BLaER1 treated with 17β-estradiol and CSF1 and Interleukin-3, amounts not matched to agents 10 nM and 100 nM (cell line): ENCODE measurements around the gene GALNT2.
A peak's percentile ranks its signal among the peaks of the same experiment; 100 is the strongest.

ENCODE experiments used
- H3K27ac ChIP-seq, 11 experiments: shearing (Covaris generic); formaldehyde crosslinking; 2 replicates each; pipeline ENCODE4 v1.8.1; 2022
- H3K27me3 ChIP-seq, 11 experiments: shearing (Covaris generic); formaldehyde crosslinking; 2 replicates each; pipeline ENCODE4 v1.8.1; 2022
- H3K36me3 ChIP-seq, 11 experiments: shearing (Covaris generic); formaldehyde crosslinking; 2 replicates each; pipeline ENCODE4 v1.8.1; 2022
- H3K4me1 ChIP-seq, 10 experiments: shearing (Covaris generic); formaldehyde crosslinking; 2 replicates each; pipeline ENCODE4 v1.8.1; 2022
- H3K4me2 ChIP-seq, 11 experiments: shearing (Covaris generic); formaldehyde crosslinking; 2 replicates each; pipeline ENCODE4 v1.8.1; 2022
- H3K4me3 ChIP-seq, 10 experiments: shearing (Covaris generic); formaldehyde crosslinking; 2 replicates each; pipeline ENCODE4 v1.8.1; 2022
- H3K9ac ChIP-seq, 11 experiments: shearing (Covaris generic); formaldehyde crosslinking; 2 replicates each; pipeline ENCODE4 v1.8.1; 2022
- H3K9me3 ChIP-seq, 11 experiments: shearing (Covaris generic); formaldehyde crosslinking; replicated peaks in 1 of 11; 2 replicates each; pipeline ENCODE4 v1.8.1; 2022
- H4K20me1 ChIP-seq, 11 experiments: shearing (Covaris generic); formaldehyde crosslinking; 2 replicates each; pipeline ENCODE4 v1.8.1; 2022
- Cebpa-rat ChIP-seq, 11 experiments: shearing (Covaris generic); IDR thresholded peaks; 2 replicates each; pipeline ENCODE4 v1.8.1; 2022

GALNT2 gene

DNA sequence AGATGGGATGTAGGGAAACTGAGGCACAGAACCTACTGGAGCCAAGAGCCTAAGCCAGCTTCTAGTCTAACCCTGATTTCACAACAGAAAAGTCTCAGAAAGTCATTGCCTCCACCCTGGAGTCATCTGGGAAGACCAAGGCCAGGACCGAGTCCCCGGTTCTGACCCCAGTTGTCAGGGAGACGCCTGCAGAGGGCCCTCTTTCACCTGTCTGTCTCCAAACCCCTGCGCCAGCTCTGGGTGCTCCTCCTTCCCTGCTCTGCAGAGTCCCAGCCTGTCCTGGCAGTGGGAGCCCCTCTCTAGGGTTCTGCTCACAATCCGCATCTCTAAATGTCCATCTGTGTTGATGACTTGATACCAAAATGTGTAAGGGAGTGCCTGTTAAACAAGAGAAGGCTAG lies 209.4 kb downstream of the GALNT2 start:
- Histone ChIP-seq H3K4me2 (peak overlapping the region in 9 of 11 experiments; percentile 16 to 95 (median 89); a peak in 17 of 22 replicates), H3K4me3 (no peak overlapping the region), H3K27me3 (peaks cover 0 to 11% (median 0%) of the 10 kb centered on the region in 11 experiments; a peak in 1 of 22 replicates), H3K27ac (peak overlapping the region in 2 of 11 experiments; percentile 15 to 27; a peak in 2 of 22 replicates), H3K9me3 (no peaks in the 10 kb centered on the region), H4K20me1 (peaks cover 0 to 55% (median 15%) of the 10 kb centered on the region in 11 experiments; a peak in 14 of 22 replicates), H3K9ac (no peak overlapping the region), H3K4me1 (peaks cover 40 to 86% (median 85%) of the 10 kb centered on the region in 10 experiments), H3K36me3 (peaks cover 11 to 68% (median 39%) of the 10 kb centered on the region in 11 experiments; a peak in 20 of 22 replicates)
- TF ChIP-seq Cebpa-rat (IDR thresholded peaks at IDR 0.05) = no peak

DNA sequence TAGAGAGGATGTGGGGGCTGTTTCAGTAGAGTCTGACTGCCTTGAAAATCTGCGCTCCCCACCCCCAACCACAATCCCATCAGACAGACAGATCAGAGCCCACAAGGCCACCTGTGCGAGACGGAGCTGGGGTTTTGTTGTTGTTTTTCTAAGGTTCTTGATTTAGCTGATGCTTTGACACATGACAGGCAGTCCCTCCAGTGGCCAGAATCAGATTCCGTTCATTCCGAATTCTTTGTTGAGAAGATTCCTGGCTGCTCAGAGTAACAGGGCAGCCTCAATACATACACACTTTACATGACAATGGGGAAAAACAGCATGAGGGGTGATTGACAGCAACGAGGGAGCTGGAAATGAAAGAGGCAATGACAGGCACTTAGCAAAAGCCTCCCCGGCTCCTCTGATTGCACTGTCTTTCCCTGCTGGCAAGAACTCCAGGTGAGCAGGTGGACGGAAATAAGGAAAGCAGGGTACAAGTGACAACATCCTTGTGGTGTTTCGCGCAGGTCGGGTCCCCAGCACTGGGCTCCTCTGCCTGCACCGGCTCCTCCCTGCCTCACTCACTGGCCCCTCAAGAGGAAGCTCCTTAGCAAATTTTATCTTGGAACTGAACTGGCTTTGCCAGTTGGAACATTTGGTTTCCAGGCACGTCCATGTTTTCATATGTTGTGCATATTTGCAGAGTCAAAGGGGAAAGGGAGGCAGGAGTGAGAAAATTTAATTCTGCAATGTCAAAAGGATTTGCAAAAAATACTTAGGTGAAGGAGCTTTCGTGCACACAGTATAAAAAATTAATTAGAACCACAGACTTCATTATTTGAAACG lies 210.4 kb downstream of the GALNT2 start:
- Histone ChIP-seq H3K27ac (peak overlapping the region in 1 of 11 experiments; percentile 35; a peak in 1 of 22 replicates), H3K4me1 (peaks cover 44 to 86% (median 86%) of the 10 kb centered on the region in 10 experiments), H3K4me2 (peak overlapping the region; percentile 16 to 95 (median 89); a peak in 20 of 22 replicates)

DNA sequence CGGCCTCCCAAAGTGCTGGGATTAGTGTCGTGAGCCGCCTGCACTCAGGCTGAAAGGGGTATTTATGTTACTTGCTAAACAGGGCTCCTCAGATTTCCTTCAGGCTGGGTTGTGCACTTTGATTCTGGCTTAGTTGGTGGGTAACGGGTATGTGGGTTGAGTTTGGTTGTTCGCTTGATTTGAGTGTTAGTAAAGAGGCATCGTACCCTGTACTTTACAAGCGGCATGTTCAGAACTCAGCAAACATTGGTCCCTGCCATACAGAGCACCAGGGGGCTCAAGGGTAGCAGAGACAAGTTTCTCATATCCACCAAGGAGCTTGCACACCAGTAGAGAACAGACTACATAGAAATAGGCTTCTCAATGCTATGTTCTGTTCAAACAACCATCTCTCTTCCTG lies 211.3 kb downstream of the GALNT2 start:
- peaks cover 44 to 86% (median 79%) of the 10 kb centered on the region in 10 experiments for H3K4me1 ChIP-seq
- peaks cover 11 to 63% (median 34%) of the 10 kb centered on the region in 11 experiments; a peak in 20 of 22 replicates for H3K36me3 ChIP-seq
- peak overlapping the region in 6 of 11 experiments; percentile 41 to 61 (median 48); a peak in 8 of 22 replicates for H3K27ac ChIP-seq
- peak overlapping the region in 5 of 11 experiments; percentile 41 to 64 (median 53); a peak in 6 of 22 replicates for H3K9ac ChIP-seq
- TF ChIP-seq Cebpa-rat (IDR thresholded peaks at IDR 0.05) = no peak
- H3K4me3 ChIP-seq = 0 out of 20 replicates have a peak overlapping the region, but pooled peaks of 2 of the 10 experiments have one; percentile 41 to 44
- peaks cover 0 to 11% (median 0%) of the 10 kb centered on the region in 11 experiments; a peak in 1 of 22 replicates for H3K27me3 ChIP-seq
- peaks cover 0 to 46% (median 16%) of the 10 kb centered on the region in 11 experiments; a peak in 14 of 22 replicates for H4K20me1 ChIP-seq
- H3K4me2 ChIP-seq = peak overlapping the region; percentile 77 to 95 (median 90); a peak in 19 of 22 replicates
- no peaks in the 10 kb centered on the region for H3K9me3 ChIP-seq

More for the DNA sequence above, 210.4 kb downstream of the GALNT2 start:
- Histone ChIP-seq H3K36me3 (peaks cover 11 to 62% (median 37%) of the 10 kb centered on the region in 11 experiments; a peak in 20 of 22 replicates), H3K9ac (peak overlapping the region in 2 of 11 experiments; percentile 15 to 39; a peak in 4 of 22 replicates), H3K27me3 (peaks cover 0 to 11% (median 0%) of the 10 kb centered on the region in 11 experiments; a peak in 1 of 22 replicates), H3K9me3 (no peaks in the 10 kb centered on the region), H3K4me3 (no peak overlapping the region; a peak in 1 of 20 replicates), H4K20me1 (peaks cover 0 to 50% (median 16%) of the 10 kb centered on the region in 11 experiments; a peak in 14 of 22 replicates)
- no peak for TF ChIP-seq Cebpa-rat (IDR thresholded peaks at IDR 0.05)

DNA sequence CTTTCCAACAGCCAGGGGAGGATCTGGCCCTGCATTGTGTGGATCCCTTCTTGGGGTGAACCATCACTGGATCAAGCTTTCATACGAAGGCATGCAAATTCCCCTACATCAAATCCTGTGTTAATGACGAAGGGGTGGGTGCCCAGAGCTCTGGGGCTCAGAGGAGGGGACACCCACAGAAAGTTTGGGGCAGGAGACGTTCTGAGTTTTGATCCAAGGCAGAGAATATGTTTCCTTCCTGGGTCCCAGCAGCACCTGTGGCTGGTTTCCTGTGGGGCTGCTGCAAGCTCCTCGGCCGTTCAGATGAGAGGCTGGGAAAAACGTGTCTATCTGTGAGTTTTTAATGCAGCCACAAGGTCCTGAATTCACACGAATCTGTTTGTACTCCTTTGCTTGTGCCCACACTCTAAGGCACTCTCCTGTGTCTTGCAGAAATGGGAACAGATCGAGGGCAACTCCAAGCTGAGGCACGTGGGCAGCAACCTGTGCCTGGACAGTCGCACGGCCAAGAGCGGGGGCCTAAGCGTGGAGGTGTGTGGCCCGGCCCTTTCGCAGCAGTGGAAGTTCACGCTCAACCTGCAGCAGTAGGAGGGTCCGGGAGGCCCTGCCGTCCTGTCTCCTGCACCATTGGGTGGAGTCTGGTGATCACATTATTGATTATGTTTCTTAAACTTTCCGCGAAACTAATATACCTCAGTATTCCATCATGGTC lies 212.0 kb downstream of the GALNT2 start:
- Histone ChIP-seq H3K4me3 (peak overlapping the region; percentile 32 to 52 (median 42); a peak in 18 of 20 replicates), H3K9ac (peak overlapping the region; percentile 24 to 67 (median 52); a peak in 20 of 22 replicates), H3K27me3 (peaks cover 0 to 11% (median 0%) of the 10 kb centered on the region in 11 experiments; a peak in 1 of 22 replicates), H3K36me3 (peaks cover 11 to 66% (median 31%) of the 10 kb centered on the region in 11 experiments; a peak in 20 of 22 replicates), H4K20me1 (peaks cover 0 to 46% (median 16%) of the 10 kb centered on the region in 11 experiments; a peak in 14 of 22 replicates), H3K4me1 (peaks cover 37 to 86% (median 73%) of the 10 kb centered on the region in 10 experiments), H3K9me3 (no peaks in the 10 kb centered on the region), H3K27ac (peak overlapping the region in 9 of 11 experiments; percentile 34 to 61 (median 47); a peak in 16 of 22 replicates), H3K4me2 (peak overlapping the region; percentile 77 to 95 (median 90))
- TF ChIP-seq Cebpa-rat (IDR thresholded peaks at IDR 0.05) = no peak

DNA sequence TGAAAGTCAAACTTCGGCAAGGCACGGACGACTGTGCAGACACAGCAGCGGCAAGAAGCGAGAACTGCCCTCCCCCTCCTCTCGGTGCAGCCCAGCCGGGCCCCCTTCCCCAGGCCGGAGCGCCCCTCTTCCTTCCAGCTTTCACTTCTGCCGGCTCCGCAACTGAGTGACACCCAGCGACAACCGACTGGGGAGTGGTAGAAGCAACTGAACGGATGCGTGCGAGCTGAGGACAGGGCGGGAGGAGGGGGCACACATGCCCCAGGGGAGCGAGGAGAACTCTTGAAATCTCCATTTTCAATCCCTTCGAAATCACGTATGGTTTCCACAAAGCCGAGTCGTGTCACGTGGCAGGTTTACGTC lies 212.5 kb downstream of the GALNT2 start:
- H3K27ac ChIP-seq = peak overlapping the region in 10 of 11 experiments; percentile 34 to 61 (median 46); a peak in 18 of 22 replicates
- H3K4me2 ChIP-seq = peak overlapping the region; percentile 77 to 95 (median 90)
- H3K36me3 ChIP-seq = peaks cover 8 to 66% (median 29%) of the 10 kb centered on the region in 11 experiments; a peak in 20 of 22 replicates
- H3K9ac ChIP-seq = peak overlapping the region; percentile 24 to 67 (median 52); a peak in 20 of 22 replicates
- TF ChIP-seq Cebpa-rat (IDR thresholded peaks at IDR 0.05) = no peak
- peaks cover 0 to 43% (median 16%) of the 10 kb centered on the region in 11 experiments; a peak in 14 of 22 replicates for H4K20me1 ChIP-seq
- no peaks in the 10 kb centered on the region for H3K9me3 ChIP-seq
- H3K4me1 ChIP-seq = peaks cover 32 to 86% (median 68%) of the 10 kb centered on the region in 10 experiments
- H3K4me3 ChIP-seq = peak overlapping the region; percentile 32 to 52 (median 42); a peak in 18 of 20 replicates
- peaks cover 0 to 11% (median 0%) of the 10 kb centered on the region in 11 experiments; a peak in 1 of 22 replicates for H3K27me3 ChIP-seq

DNA sequence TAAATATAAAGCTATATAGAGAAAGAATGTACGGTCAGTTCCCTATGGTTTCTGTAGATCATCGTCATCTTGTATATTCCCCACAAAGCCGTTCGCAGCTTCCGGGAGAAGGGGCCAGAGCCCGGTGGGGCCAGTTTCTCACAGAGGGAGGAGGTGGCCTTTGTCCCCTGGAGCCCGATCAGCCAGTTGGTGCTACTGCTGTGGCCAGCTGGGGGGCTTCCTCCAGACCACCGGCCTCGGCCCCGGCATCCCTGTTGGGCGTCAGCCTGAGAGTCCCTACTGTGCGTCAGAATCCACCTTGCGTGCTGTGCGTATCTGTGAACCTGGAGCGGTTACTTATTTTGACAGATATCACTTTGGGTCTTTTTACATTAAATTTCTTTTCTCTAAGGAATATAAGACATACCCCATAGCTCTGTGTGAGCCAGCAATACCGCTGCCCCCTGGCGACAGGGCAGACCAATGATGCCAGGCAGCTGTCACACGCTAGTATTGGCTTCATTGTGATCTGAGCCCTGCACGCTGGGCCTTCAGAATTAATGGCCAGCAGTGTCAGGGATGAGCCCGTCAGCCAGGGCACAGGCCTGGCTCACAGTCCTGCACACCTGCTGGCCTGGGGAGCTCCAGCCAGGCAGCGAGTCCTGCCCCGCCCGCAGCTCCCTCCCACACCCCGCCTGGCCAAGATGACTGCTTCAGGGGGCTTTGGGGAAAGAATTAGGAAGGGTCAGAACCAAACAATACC lies 213.2 kb downstream of the GALNT2 start:
- Histone ChIP-seq H3K4me1 (peaks cover 32 to 86% (median 68%) of the 10 kb centered on the region in 10 experiments), H3K27ac (peak overlapping the region in 10 of 11 experiments; percentile 13 to 61 (median 44); a peak in 15 of 22 replicates), H3K9ac (peak overlapping the region in 7 of 11 experiments; percentile 24 to 64 (median 53); a peak in 11 of 22 replicates), H3K27me3 (peaks cover 0 to 11% (median 0%) of the 10 kb centered on the region in 11 experiments; a peak in 1 of 22 replicates), H4K20me1 (peaks cover 0 to 43% (median 16%) of the 10 kb centered on the region in 11 experiments; a peak in 14 of 22 replicates), H3K36me3 (peaks cover 7 to 67% (median 25%) of the 10 kb centered on the region in 11 experiments; a peak in 20 of 22 replicates), H3K9me3 (no peaks in the 10 kb centered on the region), H3K4me2 (peak overlapping the region; percentile 77 to 95 (median 90)), H3K4me3 (peak overlapping the region in 9 of 10 experiments; percentile 12 to 52 (median 39); a peak in 6 of 20 replicates)
- no peak for TF ChIP-seq Cebpa-rat (IDR thresholded peaks at IDR 0.05)

DNA sequence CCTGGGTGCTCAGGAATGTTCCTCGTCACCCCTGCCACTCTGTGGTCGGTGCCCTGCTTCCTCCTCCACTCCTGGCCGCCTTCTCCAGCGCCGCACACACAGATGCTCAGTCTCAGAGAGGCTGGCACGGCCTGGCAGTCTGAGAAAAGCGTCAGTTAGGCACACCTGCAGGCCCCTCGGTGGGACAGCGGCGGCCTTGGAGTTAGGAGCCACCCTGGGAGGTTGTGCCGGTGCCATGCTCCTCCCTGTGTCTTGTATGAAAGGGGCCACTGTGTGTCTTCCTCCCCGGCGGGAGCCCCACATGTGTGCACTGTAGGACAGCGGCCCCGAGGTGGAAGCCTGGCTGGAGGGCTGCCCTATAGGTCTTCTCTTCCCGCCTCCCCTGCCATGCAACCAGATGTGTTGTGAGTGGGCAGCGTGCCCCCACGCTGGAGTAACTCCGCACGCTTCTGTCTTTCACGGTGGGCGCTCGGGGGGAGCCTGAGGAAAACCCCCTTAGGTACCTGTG lies 213.9 kb downstream of the GALNT2 start:
- Histone ChIP-seq H3K9ac (peak overlapping the region in 5 of 11 experiments; percentile 6 to 58 (median 47); a peak in 7 of 22 replicates), H3K4me2 (peak overlapping the region; percentile 77 to 95 (median 90); a peak in 20 of 22 replicates), H3K4me1 (peaks cover 32 to 87% (median 68%) of the 10 kb centered on the region in 10 experiments), H3K36me3 (peaks cover 7 to 67% (median 25%) of the 10 kb centered on the region in 11 experiments; a peak in 19 of 22 replicates), H3K4me3 (0 out of 20 replicates have a peak overlapping the region, but pooled peaks of 1 of the 10 experiments have one; percentile 11), H3K9me3 (no peaks in the 10 kb centered on the region), H4K20me1 (peaks cover 0 to 43% (median 16%) of the 10 kb centered on the region in 11 experiments; a peak in 14 of 22 replicates), H3K27me3 (peaks cover 0 to 11% (median 0%) of the 10 kb centered on the region in 11 experiments; a peak in 1 of 22 replicates), H3K27ac (peak overlapping the region in 3 of 11 experiments; percentile 37 to 58 (median 47); a peak in 3 of 22 replicates)
- no peak for TF ChIP-seq Cebpa-rat (IDR thresholded peaks at IDR 0.05)
